22Rv1 (cell line): ENCODE results near the gene NMNAT2.

Source experiments
- H3K27ac ChIP-seq: fragments of 450-650 bp; 2 replicates; pipeline ENCODE4 v1.5.1; 2017
- CTCF ChIP-seq: fragments of 450-650 bp; IDR thresholded peaks from 2 replicates; pipeline ENCODE4 v1.5.1; 2017; ENCODE audit warnings: mild to moderate bottlenecking
- ZFX ChIP-seq: fragments of 450-650 bp; IDR thresholded peaks from 2 replicates; pipeline ENCODE4 v1.6.1; 2017; ENCODE audit warnings: antibody characterized with exemption, borderline replicate concordance

Gene NMNAT2

GRCh38 chr1:183222909-183223308 lies 195.3 kb downstream of the NMNAT2 start:
- H3K27ac ChIP-seq, result no peak overlapping the region
- no peak for TF ChIP-seq ZFX
- TF ChIP-seq CTCF, result no peak

- no peak overlapping the region for H3K27ac ChIP-seq
- TF ChIP-seq CTCF (no peak), ZFX (no peak)
Measured at GRCh38 chr1:183219616-183220009, 198.6 kb downstream of the NMNAT2 start.

GRCh38 chr1:183218971-183219615 lies 199.1 kb downstream of the NMNAT2 start:
- no peak for TF ChIP-seq ZFX
- TF ChIP-seq CTCF, result no peak
- H3K27ac ChIP-seq, result no peak overlapping the region

- H3K27ac ChIP-seq, result no peak overlapping the region
- no peak for TF ChIP-seq ZFX
- TF ChIP-seq CTCF, result no peak
Measured at GRCh38 chr1:183218027-183218618, 200.1 kb downstream of the NMNAT2 start.

- no peak overlapping the region for H3K27ac ChIP-seq
- no peak for TF ChIP-seq ZFX
- TF ChIP-seq CTCF, result no peak
Measured at GRCh38 chr1:183215936-183216335, 202.2 kb downstream of the NMNAT2 start.

GRCh38 chr1:183215076-183215720 lies 203.0 kb downstream of the NMNAT2 start:
- H3K27ac ChIP-seq, result no peak overlapping the region
- TF ChIP-seq CTCF (no peak), ZFX (no peak)
